Osteoblast (primary cell): ENCODE measurements around the gene MTG2. TPM values are rescaled to one million over a fixed set of nuclear protein-coding genes. Genes with fewer than 3 reads are reported as not detected.

Experiments used
- DNase-seq: peaks from one replicate; pipeline ENCODE4 v3.0.0; 2011; ENCODE audit warnings: low spot score, mixed read lengths; ENCODE audit not compliant: insufficient read length; ENCODE audit errors: missing footprints
- H2AFZ ChIP-seq: 2 replicates; pipeline ENCODE4 v1.6.0; 2011; ENCODE audit warnings: mild to moderate bottlenecking, low read length
- H3K27ac ChIP-seq: 2 replicates; pipeline ENCODE4 v1.5.1; 2011; ENCODE audit warnings: mild to moderate bottlenecking, low read depth, low read length, moderate library complexity
- H3K27me3 ChIP-seq: 2 replicates; pipeline ENCODE4 v1.6.0; 2012; ENCODE audit warnings: mild to moderate bottlenecking, control low read depth, inconsistent platforms, low read length, moderate library complexity; ENCODE audit not compliant: insufficient read depth
- H3K36me3 ChIP-seq: 2 replicates; pipeline ENCODE4 v1.5.1; 2011; ENCODE audit warnings: mild to moderate bottlenecking, low read length, control low read depth, moderate library complexity; ENCODE audit not compliant: insufficient read depth
- H3K4me1 ChIP-seq: 2 replicates; pipeline ENCODE4 v1.5.1; 2011; ENCODE audit warnings: mild to moderate bottlenecking, low read length, control low read depth, moderate library complexity; ENCODE audit not compliant: insufficient read depth
- H3K4me2 ChIP-seq: 2 replicates; pipeline ENCODE4 v1.6.0; 2011; ENCODE audit warnings: mild to moderate bottlenecking, low read length; ENCODE audit not compliant: insufficient read depth
- H3K4me3 ChIP-seq: fragments of 200-600 bp; sonication (generic); 3 replicates; pipeline ENCODE4 v1.5.1; 2012; ENCODE audit warnings: mild to moderate bottlenecking, low read length, inconsistent platforms; ENCODE audit not compliant: insufficient read depth
- H3K79me2 ChIP-seq: 2 replicates; pipeline ENCODE4 v1.6.0; 2012; ENCODE audit warnings: mild to moderate bottlenecking, low read length, control low read depth, inconsistent platforms; ENCODE audit not compliant: insufficient read depth
- H3K9me3 ChIP-seq: 2 replicates; pipeline ENCODE4 v1.5.1; 2011; ENCODE audit warnings: low read depth, low read length, control low read depth
- H4K20me1 ChIP-seq: 2 replicates; pipeline ENCODE4 v1.6.0; 2012; ENCODE audit warnings: mild to moderate bottlenecking, low read length, control low read depth; ENCODE audit not compliant: insufficient read depth
- total RNA-seq: library from RNA; depleted of rRNA; stranded (reverse); fragments of >200 nt; gene quantifications from 2 replicates; pipeline ENCODE4 v1.2.3, GENCODE V29; 2012
- TF ChIP-seq, protein P1 (sequence below): IDR thresholded peaks from 2 replicates; pipeline ENCODE4 v1.5.1; 2011; ENCODE audit warnings: mild to moderate bottlenecking, low read depth, low read length, moderate library complexity; ENCODE audit errors: extremely low read depth

MTG2 gene
- total RNA-seq, 1 donor = 22.1 TPM

DNA sequence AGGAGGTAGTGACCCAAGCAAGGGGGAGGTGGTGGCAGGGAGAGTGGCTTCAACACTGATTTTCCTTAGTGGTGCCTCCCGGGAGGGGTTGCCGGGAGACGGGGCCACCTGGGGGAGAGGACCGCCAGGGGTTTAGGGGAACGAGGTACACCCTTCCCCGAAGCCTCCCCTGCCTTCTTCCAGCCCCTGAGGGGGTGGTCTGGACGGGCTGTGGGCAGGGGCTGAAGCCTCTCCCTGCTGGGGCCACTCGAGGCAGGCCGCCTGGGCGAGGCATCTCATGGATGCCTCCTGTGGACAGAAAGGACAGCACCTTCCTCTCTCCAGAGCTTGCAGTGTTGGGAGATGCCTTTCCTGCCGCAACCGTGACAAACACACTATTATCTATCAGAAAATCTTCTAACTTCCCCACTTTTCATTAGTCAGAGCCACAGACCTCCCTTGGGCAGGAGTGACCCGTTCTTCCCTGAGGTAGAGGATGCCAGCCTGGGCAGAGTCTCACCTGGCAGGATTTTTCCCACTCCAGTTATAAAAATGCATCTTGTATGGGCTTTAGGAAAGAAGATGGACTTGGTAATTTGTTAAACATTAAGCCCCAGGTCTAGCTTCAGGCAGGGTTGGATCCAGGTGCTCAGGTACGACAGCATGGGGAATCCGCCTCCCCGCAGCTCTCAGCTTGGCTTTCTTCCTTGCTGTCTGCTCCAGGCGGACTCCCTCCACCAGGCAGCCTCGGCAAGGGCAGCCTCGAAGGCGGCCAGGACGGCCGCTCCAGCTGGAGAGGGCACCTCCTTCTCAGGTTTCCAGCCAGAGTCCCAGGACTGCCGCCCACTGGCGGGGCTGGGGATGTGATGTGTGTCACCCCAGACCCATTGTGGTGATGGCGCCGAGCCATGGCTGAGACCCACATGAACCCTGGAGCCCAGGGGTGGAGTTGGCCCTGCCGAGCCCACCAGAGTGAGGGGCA is 26.2 kb downstream of the MTG2 start:
- Histone ChIP-seq H3K9me3 (no peaks in the 10 kb centered on the region), H3K27me3 (peaks cover 14% of the 10 kb centered on the region), H3K27ac (no peak overlapping the region), H3K4me2 (no peak overlapping the region), H4K20me1 (peaks cover 17% of the 10 kb centered on the region), H3K36me3 (no peaks in the 10 kb centered on the region), H3K4me3 (no peak overlapping the region), H2AFZ (no peak overlapping the region), H3K4me1 (peaks cover 6% of the 10 kb centered on the region), H3K79me2 (no peaks in the 10 kb centered on the region)
- peak; percentile 93 for DNase-seq
- TF ChIP-seq, protein P1, sequence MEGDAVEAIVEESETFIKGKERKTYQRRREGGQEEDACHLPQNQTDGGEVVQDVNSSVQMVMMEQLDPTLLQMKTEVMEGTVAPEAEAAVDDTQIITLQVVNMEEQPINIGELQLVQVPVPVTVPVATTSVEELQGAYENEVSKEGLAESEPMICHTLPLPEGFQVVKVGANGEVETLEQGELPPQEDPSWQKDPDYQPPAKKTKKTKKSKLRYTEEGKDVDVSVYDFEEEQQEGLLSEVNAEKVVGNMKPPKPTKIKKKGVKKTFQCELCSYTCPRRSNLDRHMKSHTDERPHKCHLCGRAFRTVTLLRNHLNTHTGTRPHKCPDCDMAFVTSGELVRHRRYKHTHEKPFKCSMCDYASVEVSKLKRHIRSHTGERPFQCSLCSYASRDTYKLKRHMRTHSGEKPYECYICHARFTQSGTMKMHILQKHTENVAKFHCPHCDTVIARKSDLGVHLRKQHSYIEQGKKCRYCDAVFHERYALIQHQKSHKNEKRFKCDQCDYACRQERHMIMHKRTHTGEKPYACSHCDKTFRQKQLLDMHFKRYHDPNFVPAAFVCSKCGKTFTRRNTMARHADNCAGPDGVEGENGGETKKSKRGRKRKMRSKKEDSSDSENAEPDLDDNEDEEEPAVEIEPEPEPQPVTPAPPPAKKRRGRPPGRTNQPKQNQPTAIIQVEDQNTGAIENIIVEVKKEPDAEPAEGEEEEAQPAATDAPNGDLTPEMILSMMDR = peak; percentile 5

DNA sequence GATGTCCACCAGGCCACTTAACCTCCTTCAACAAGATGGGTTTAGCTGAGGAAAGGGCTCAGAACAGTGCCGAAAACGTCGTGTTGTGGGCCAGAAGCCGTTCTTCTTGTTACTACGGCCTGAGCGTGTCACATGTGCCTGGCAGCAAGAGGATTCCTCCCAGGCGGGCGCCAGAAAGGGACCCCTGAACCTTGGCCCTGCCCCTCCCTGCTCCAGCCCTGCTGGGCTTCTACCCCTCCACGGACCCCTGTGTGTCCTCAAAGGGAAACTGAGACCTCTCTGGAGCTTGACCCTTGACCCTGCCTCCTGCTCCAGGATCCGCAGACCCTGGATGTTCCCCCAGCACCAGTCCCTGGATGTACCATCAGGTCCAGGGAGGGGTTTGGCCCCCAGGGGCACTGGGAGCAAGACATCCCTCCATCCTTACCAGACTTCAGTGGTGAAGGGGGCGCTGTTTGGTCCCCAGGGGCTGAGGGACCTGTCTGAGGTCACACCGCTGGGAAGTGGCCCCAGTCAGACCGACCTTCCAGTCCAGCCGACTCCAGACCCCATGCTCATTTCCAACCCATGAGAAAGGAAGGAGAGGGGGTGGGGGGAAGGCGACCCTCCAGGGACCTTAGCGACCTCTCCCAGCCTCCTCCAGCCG is 27.1 kb downstream of the MTG2 start:
- Histone ChIP-seq H3K4me1 (peaks cover 6% of the 10 kb centered on the region), H4K20me1 (peaks cover 17% of the 10 kb centered on the region), H3K36me3 (no peaks in the 10 kb centered on the region), H3K27me3 (peaks cover 23% of the 10 kb centered on the region), H3K27ac (no peak overlapping the region), H3K4me2 (no peak overlapping the region), H2AFZ (no peak overlapping the region), H3K79me2 (no peaks in the 10 kb centered on the region), H3K4me3 (no peak overlapping the region), H3K9me3 (no peaks in the 10 kb centered on the region)
- DNase-seq = peak; percentile 71
- TF ChIP-seq, protein P1 = no peak

DNA sequence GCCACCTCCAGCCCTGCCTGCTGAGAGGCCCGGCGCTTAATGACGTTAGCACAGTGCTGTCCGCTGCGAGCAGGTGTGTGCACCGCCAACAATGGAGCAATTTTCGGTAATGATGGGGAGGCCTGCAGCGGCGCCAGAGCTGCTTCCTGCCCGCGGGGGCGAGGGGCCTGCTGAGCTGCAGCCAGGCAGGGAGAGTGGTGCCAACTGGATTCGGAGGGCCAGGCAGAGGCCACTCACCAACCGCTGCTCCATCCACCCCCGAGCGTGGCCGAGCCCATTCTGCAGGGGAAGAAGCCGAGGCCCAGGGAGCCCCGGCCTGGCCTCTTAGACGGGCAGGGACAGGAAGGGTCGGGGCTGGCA is 27.6 kb downstream of the MTG2 start:
- Histone ChIP-seq H3K79me2 (no peaks in the 10 kb centered on the region), H3K27me3 (peaks cover 24% of the 10 kb centered on the region), H3K27ac (no peak overlapping the region), H3K36me3 (no peaks in the 10 kb centered on the region), H2AFZ (no peak overlapping the region), H3K9me3 (no peaks in the 10 kb centered on the region), H4K20me1 (peaks cover 17% of the 10 kb centered on the region), H3K4me3 (no peak overlapping the region), H3K4me2 (no peak overlapping the region), H3K4me1 (peaks cover 6% of the 10 kb centered on the region)
- peak; percentile 89 for DNase-seq
- TF ChIP-seq, protein P1 = no peak

DNA sequence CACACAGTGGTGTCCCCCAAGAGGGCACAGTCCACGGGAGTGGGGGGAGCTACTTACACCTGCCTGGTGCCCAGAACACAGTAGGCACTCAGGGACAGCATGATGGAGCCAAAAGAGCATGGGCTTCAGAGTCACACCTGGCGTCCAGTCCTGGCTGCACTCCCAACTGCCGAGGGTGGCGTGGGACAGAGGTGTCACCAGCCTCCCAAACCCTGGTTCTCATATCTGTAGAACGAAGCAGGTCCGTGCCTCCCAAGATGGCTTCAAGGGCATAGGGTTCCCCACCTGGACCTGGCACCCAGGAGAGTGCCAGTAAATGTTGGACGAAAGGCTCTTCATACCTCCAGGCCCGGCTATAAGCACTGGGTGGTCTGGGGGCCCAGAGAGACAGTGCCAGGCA is 28.4 kb downstream of the MTG2 start:
- H3K9me3 ChIP-seq = no peaks in the 10 kb centered on the region

More for the DNA sequence above, 28.4 kb downstream of the MTG2 start:
- Histone ChIP-seq H2AFZ (no peak overlapping the region), H3K4me3 (no peak overlapping the region), H3K4me1 (peaks cover 6% of the 10 kb centered on the region), H3K36me3 (no peaks in the 10 kb centered on the region), H3K27me3 (peaks cover 24% of the 10 kb centered on the region), H3K27ac (no peak overlapping the region), H3K4me2 (no peak overlapping the region), H4K20me1 (peaks cover 17% of the 10 kb centered on the region), H3K79me2 (no peaks in the 10 kb centered on the region)
- TF ChIP-seq, protein P1 = no peak
- DNase-seq = peak; percentile 80
